HCT116 (cell line): ENCODE measurements around the gene TANC1. TPM values are rescaled to one million over a fixed set of nuclear protein-coding genes. Genes with fewer than 3 reads are reported as not detected.

Experiments
- ATAC-seq: fragments of 200-7000 bp; cut with Tn5 transposase; 2 replicates; pipeline ENCODE4 v1.9.1; 2020; ENCODE audit warnings: mild to moderate bottlenecking, moderate library complexity
- BruUV-seq: library from RNA; stranded (reverse); fragments of 400-500 nt; replicated peaks from 2 replicates; lab custom pipeline; 2021; lab: Mats Ljungman, UMichigan
- CTCF ChIA-PET: fragments of 300-600 bp; sonication (Branson Sonifier 250); formaldehyde crosslinking; loops from one replicate; lab custom pipeline; 2021; ENCODE audit warnings: antibody characterized with exemption; lab: Charles Lee
- POLR2A ChIA-PET: fragments of 300-600, 350-600 bp; sonication (Branson Sonifier 250); formaldehyde crosslinking; loops from one replicate; lab custom pipeline; 2021; ENCODE audit warnings: antibody characterized with exemption; lab: Charles Lee
- RAD21 ChIA-PET, 2 experiments: fragments of 300-600 bp; sonication (Branson Sonifier 250); formaldehyde crosslinking; loops; one replicate each; lab custom pipeline; 2023; ENCODE audit warnings: low total read pairs in 2 of 2; ENCODE audit not compliant: uncharacterized antibody in 2 of 2, unreplicated experiment in 2 of 2, low non-redundant PET in 1 of 2; lab: Charles Lee
- DNase-seq: peaks from one replicate; pipeline ENCODE4 v3.0.0-alpha.2; 2010; ENCODE audit warnings: low read depth, low spot score
- H2AFZ ChIP-seq: fragments of 200-600 bp; shearing (Covaris generic), sonication (generic); 2 replicates; pipeline ENCODE4 v1.6.1; 2017; ENCODE audit warnings: low read depth, mixed run types, mixed read lengths, antibody characterized with exemption, low read length; ENCODE audit not compliant: poor library complexity, severe bottlenecking
- H3K27ac ChIP-seq: 2 replicates; pipeline ENCODE4 v1.5.1; 2012; ENCODE audit warnings: low read depth, low read length
- H3K27me3 ChIP-seq: fragments of 200-600 bp; sonication (generic); 2 replicates; pipeline ENCODE4 v1.6.1; 2016; ENCODE audit warnings: mixed run types, low read length, mixed read lengths; ENCODE audit not compliant: insufficient read depth
- H3K36me3 ChIP-seq, 2 experiments: fragments of 200-500 bp in 1 of 2; fragments of 200-600 bp in 1 of 2; sonication (Bioruptor generic) in 1 of 2; sonication (generic) in 1 of 2; 2 replicates each; pipeline versions ENCODE4 v1.5.1 to v1.6.1; 2014 to 2016; ENCODE audit warnings: low read length in 2 of 2, inconsistent platforms in 1 of 2, mixed read lengths in 1 of 2, mixed run types in 1 of 2; ENCODE audit not compliant: insufficient read depth in 2 of 2, control insufficient read depth in 1 of 2
- H3K4me1 ChIP-seq, 2 experiments: fragments of 200-600 bp in 1 of 2; sonication (generic) in 1 of 2; 2 replicates each; pipeline versions ENCODE4 v1.5.1 to v1.6.1; 2012 to 2017; ENCODE audit warnings: low read length in 2 of 2, inconsistent platforms in 1 of 2, mild to moderate bottlenecking in 1 of 2, mixed read lengths in 1 of 2, mixed run types in 1 of 2, moderate library complexity in 1 of 2; ENCODE audit not compliant: insufficient read depth in 2 of 2, control insufficient read depth in 1 of 2
- H3K4me2 ChIP-seq: fragments of 200-600 bp; sonication (generic); 2 replicates; pipeline ENCODE4 v1.6.1; 2017; ENCODE audit warnings: mixed run types, low read length, mixed read lengths
- H3K4me3 ChIP-seq, 2 experiments: fragments of 200-600 bp in 1 of 2; sonication (generic) in 1 of 2; replicated peaks in 1 of 2; 2 replicates each; pipeline ENCODE4 v1.5.1; 2011 to 2016; ENCODE audit warnings: low read length in 2 of 2, control low read depth in 1 of 2, low read depth in 1 of 2, mild to moderate bottlenecking in 1 of 2, mixed read lengths in 1 of 2, mixed run types in 1 of 2
- H3K79me2 ChIP-seq: fragments of 200-600 bp; sonication (generic); 2 replicates; pipeline ENCODE4 v1.6.1; 2017; ENCODE audit warnings: mild to moderate bottlenecking, mixed run types, low read length, moderate library complexity, mixed read lengths; ENCODE audit not compliant: insufficient read depth
- H3K9ac ChIP-seq: fragments of 200-600 bp; sonication (generic); 2 replicates; pipeline ENCODE4 v1.6.1; 2016; ENCODE audit warnings: low read length, mixed read lengths
- H3K9me2 ChIP-seq: fragments of 200-600 bp; sonication (generic), shearing (Covaris generic); 2 replicates; pipeline ENCODE4 v1.6.1; 2017; ENCODE audit warnings: mixed run types, mild to moderate bottlenecking, moderate library complexity; ENCODE audit not compliant: insufficient read depth
- H3K9me3 ChIP-seq, 2 experiments: fragments of 200-500 bp in 1 of 2; fragments of 200-600 bp in 1 of 2; sonication (Bioruptor generic) in 1 of 2; sonication (generic) in 1 of 2; 2 replicates each; pipeline ENCODE4 v1.6.1; 2014 to 2017; ENCODE audit warnings: low read length in 2 of 2, mixed read lengths in 2 of 2, inconsistent platforms in 1 of 2, low read depth in 1 of 2, mild to moderate bottlenecking in 1 of 2, mixed run types in 1 of 2, moderate library complexity in 1 of 2; ENCODE audit not compliant: control insufficient read depth in 1 of 2, insufficient read depth in 1 of 2
- H4K20me1 ChIP-seq: fragments of 200-600 bp; sonication (generic), shearing (Covaris generic); 2 replicates; pipeline ENCODE4 v1.6.1; 2017; ENCODE audit warnings: mixed run types, mild to moderate bottlenecking, moderate library complexity; ENCODE audit not compliant: insufficient read depth
- ATF3 ChIP-seq: IDR thresholded peaks from 2 replicates; pipeline ENCODE4 v1.6.1; 2012
- CBX3 ChIP-seq: IDR thresholded peaks from 2 replicates; pipeline ENCODE4 v1.6.1; 2012; ENCODE audit warnings: low read depth
- CEBPB ChIP-seq: IDR thresholded peaks from 2 replicates; pipeline ENCODE4 v1.6.1; 2012; ENCODE audit warnings: low read depth
- CTCF ChIP-seq, 3 experiments: fragments of 200-600 bp in 1 of 3; sonication (generic) in 1 of 3; IDR thresholded peaks in 2 of 3; conservative IDR thresholded peaks in 1 of 3; 2 replicates each; pipeline ENCODE4 v1.5.1; 2012 to 2017; ENCODE audit warnings: low read depth in 2 of 3, low read length in 2 of 3, antibody characterized with exemption in 1 of 3, borderline replicate concordance in 1 of 3, control low read depth in 1 of 3, mild to moderate bottlenecking in 1 of 3, mixed read lengths in 1 of 3, mixed run types in 1 of 3, moderate library complexity in 1 of 3; ENCODE audit not compliant: insufficient read depth in 1 of 3
- EGR1 ChIP-seq: IDR thresholded peaks from 2 replicates; pipeline ENCODE4 v1.6.1; 2012; ENCODE audit warnings: low read depth
- ELF1 ChIP-seq: IDR thresholded peaks from 2 replicates; pipeline ENCODE4 v1.6.1; 2012; ENCODE audit warnings: low read depth, borderline replicate concordance
- EZH2 ChIP-seq: fragments of 200-600 bp; sonication (generic); IDR thresholded peaks from 2 replicates; pipeline ENCODE4 v1.6.1; 2017; ENCODE audit warnings: antibody characterized with exemption, mixed run types
- FOSL1 ChIP-seq: IDR thresholded peaks from 2 replicates; pipeline ENCODE4 v1.6.1; 2012; ENCODE audit warnings: low read depth
- JUND ChIP-seq: IDR thresholded peaks from 2 replicates; pipeline ENCODE4 v1.6.1; 2012
- MAX ChIP-seq: IDR thresholded peaks from 2 replicates; pipeline ENCODE4 v1.6.1; 2012
- POLR2A ChIP-seq: IDR thresholded peaks from 2 replicates; pipeline ENCODE4 v1.7.0; 2011; ENCODE audit warnings: borderline replicate concordance; ENCODE audit not compliant: insufficient read depth, insufficient read length; ENCODE audit errors: extremely low read depth
- RAD21 ChIP-seq: IDR thresholded peaks from 2 replicates; pipeline ENCODE4 v1.6.1; 2012; ENCODE audit warnings: low read depth, mild to moderate bottlenecking
- SIN3A ChIP-seq: IDR thresholded peaks from 2 replicates; pipeline ENCODE4 v1.6.1; 2012; ENCODE audit warnings: low read depth
- SP1 ChIP-seq: IDR thresholded peaks from 2 replicates; pipeline ENCODE4 v1.6.1; 2012; ENCODE audit warnings: low read depth
- SRF ChIP-seq: IDR thresholded peaks from 2 replicates; pipeline ENCODE4 v1.6.1; 2012; ENCODE audit warnings: low read depth
- TCF7L2 ChIP-seq: IDR thresholded peaks from 2 replicates; pipeline ENCODE4 v1.7.0; 2011; ENCODE audit warnings: borderline replicate concordance, inconsistent platforms; ENCODE audit not compliant: insufficient read depth, insufficient read length; ENCODE audit errors: extremely low read depth
- YY1 ChIP-seq: IDR thresholded peaks from 2 replicates; pipeline ENCODE4 v1.6.1; 2011; ENCODE audit warnings: low read length, low read depth, moderate library complexity, mild to moderate bottlenecking; ENCODE audit not compliant: insufficient replicate concordance; ENCODE audit errors: extremely low read depth
- ZNF274 ChIP-seq: fragments of 200-500 bp; sonication (Bioruptor generic); IDR thresholded peaks from 2 replicates; pipeline ENCODE4 v1.6.1; 2014; ENCODE audit warnings: mild to moderate bottlenecking, low read depth, low read length, inconsistent platforms
- intact Hi-C: fragments of 100-400 bp; cut with micrococcal nuclease; formaldehyde crosslinking; loops from 2 replicates; pipeline ENCODE4 v1.10.0; 2022
- total RNA-seq: library from RNA; stranded (reverse); gene quantifications from one replicate; pipeline ENCODE4 v1.2.1, GENCODE V29; 2021; ENCODE audit not compliant: unreplicated experiment
- TF ChIP-seq, protein P1 (sequence below): IDR thresholded peaks from 2 replicates; pipeline ENCODE4 v1.6.1; 2012; ENCODE audit warnings: low read depth

Gene TANC1
- total RNA-seq, 1 experiment from 2014 or later: 15.1 TPM

- no peak for DNase-seq
- Histone ChIP-seq H3K36me3 (no peaks in the 10 kb centered on the region), H3K27ac (no peak overlapping the region), H3K79me2 (no peaks in the 10 kb centered on the region), H4K20me1 (no peaks in the 10 kb centered on the region), H2AFZ (no peak overlapping the region), H3K4me2 (no peak overlapping the region), H3K4me1 (no peaks in the 10 kb centered on the region), H3K9ac (no peak overlapping the region), H3K9me3 (no peaks in the 10 kb centered on the region), H3K9me2 (no peaks in the 10 kb centered on the region), H3K27me3 (no peaks in the 10 kb centered on the region), H3K4me3 (no peak overlapping the region)
- ChIA-PET POLR2A (no interaction called here), RAD21 (no interaction called here), CTCF (interaction anchor here (1.0 to 1.5 kb wide), 4 partner anchors 81 to 215 kb away, joined by 3 to 4 read pairs (median 4); no protein-coding TSS in a partner anchor)
- no TSS peak for BruUV-seq
- intact Hi-C loops: no loop called here
- ATAC-seq: no peak
- TF ChIP-seq, protein P1, sequence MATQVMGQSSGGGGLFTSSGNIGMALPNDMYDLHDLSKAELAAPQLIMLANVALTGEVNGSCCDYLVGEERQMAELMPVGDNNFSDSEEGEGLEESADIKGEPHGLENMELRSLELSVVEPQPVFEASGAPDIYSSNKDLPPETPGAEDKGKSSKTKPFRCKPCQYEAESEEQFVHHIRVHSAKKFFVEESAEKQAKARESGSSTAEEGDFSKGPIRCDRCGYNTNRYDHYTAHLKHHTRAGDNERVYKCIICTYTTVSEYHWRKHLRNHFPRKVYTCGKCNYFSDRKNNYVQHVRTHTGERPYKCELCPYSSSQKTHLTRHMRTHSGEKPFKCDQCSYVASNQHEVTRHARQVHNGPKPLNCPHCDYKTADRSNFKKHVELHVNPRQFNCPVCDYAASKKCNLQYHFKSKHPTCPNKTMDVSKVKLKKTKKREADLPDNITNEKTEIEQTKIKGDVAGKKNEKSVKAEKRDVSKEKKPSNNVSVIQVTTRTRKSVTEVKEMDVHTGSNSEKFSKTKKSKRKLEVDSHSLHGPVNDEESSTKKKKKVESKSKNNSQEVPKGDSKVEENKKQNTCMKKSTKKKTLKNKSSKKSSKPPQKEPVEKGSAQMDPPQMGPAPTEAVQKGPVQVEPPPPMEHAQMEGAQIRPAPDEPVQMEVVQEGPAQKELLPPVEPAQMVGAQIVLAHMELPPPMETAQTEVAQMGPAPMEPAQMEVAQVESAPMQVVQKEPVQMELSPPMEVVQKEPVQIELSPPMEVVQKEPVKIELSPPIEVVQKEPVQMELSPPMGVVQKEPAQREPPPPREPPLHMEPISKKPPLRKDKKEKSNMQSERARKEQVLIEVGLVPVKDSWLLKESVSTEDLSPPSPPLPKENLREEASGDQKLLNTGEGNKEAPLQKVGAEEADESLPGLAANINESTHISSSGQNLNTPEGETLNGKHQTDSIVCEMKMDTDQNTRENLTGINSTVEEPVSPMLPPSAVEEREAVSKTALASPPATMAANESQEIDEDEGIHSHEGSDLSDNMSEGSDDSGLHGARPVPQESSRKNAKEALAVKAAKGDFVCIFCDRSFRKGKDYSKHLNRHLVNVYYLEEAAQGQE: no peak
- TF ChIP-seq ATF3 (no peak), FOSL1 (no peak), SIN3A (no peak), MAX (no peak), SRF (no peak), EZH2 (no peak), POLR2A (no peak), ELF1 (no peak), JUND (no peak), CEBPB (no peak), EGR1 (no peak), SP1 (no peak), YY1 (no peak), ZNF274 (no peak), CTCF (IDR thresholded peaks at IDR 0.05 in 2 of 3, conservative IDR thresholded peaks at IDR 0.05 in 1 of 3; ENCODE audit: borderline replicate concordance in 1 of 3, insufficient read depth in 1 of 3, low read depth in 2 of 3, low read length in 2 of 3) (no peak), RAD21 (no peak), CBX3 (no peak), TCF7L2 (no peak)
Measured at GRCh38 chr2:159116922-159117321, 148.5 kb downstream of the TANC1 start.
